Measurements from ENCODE around the gene ELOA.

DNA sequence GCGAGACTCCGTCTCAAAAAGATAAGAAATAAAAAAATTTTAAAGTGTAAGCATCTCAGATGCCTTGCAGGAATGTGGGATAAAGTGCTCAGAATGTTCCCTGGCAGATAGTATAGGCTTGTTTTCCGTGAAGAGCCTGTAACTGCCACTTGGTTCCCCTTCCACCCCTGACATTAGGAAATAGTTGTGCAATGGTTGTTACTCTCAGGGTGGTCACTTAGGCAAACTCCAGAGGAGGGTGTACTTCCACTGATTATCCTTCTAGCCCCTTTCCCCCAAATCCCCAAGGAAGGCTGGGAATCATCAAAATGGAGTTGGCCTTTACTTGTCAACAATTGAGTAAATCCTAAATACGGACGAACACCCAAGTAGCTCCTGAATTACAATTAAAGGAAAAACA, 41.3 kb upstream of the ELOA start:
- TF ChIP-seq CTCF (IDR thresholded peaks at IDR 0.05) (no peak), EZH2 (IDR thresholded peaks at IDR 0.05; ENCODE audit: borderline replicate concordance, insufficient read depth, low read depth, low read length, poor library complexity, severe bottlenecking) (no peak)
